SK-N-MC (cell line): Measurements from ENCODE around the gene PRELID3B.
"Not testable (repeated sequence)": the region's sequence is repeated elsewhere in the genome, so short reads cannot be mapped to it uniquely, and the experiment has no call there.

Experiments
- DNase-seq: peaks from one replicate; pipeline ENCODE4 v3.0.0-alpha.2; 2011; ENCODE audit warnings: low read depth, low spot score
- H3K27ac ChIP-seq: fragments of 200-600 bp; sonication (generic); 2 replicates; pipeline ENCODE4 v1.5.1; 2016; ENCODE audit warnings: mixed run types
- H3K36me3 ChIP-seq: fragments of 200-600 bp; sonication (generic); 2 replicates; pipeline ENCODE4 v1.6.1; 2017; ENCODE audit warnings: antibody characterized with exemption, low read length, mixed read lengths; ENCODE audit not compliant: insufficient read depth
- H3K4me3 ChIP-seq: fragments of 200-600 bp; sonication (generic); 2 replicates; pipeline ENCODE4 v1.5.1; 2016
- H3K9ac ChIP-seq: fragments of 200-600 bp; sonication (generic); 2 replicates; pipeline ENCODE4 v1.8.0; 2017; ENCODE audit warnings: mixed run types, mixed read lengths; ENCODE audit not compliant: insufficient read length
- H3K9me3 ChIP-seq: fragments of 200-600 bp; sonication (generic); 2 replicates; pipeline ENCODE4 v1.6.1; 2017; ENCODE audit warnings: low read depth, mild to moderate bottlenecking, antibody characterized with exemption, low read length, moderate library complexity, mixed read lengths
- EZH2 ChIP-seq: fragments of 200-600 bp; sonication (generic); IDR thresholded peaks from one replicate; pipeline ENCODE4 v1.6.1; 2017; ENCODE audit warnings: antibody characterized with exemption
- FOXP2 ChIP-seq: optimal IDR thresholded peaks from 2 replicates; pipeline ENCODE3; 2011; ENCODE audit warnings: mild to moderate bottlenecking, moderate library complexity; ENCODE audit not compliant: insufficient read depth; ENCODE audit errors: extremely low read length, control extremely low read depth
- POLR2AphosphoS5 ChIP-seq: IDR thresholded peaks from 2 replicates; pipeline ENCODE4 v1.6.1; 2012; ENCODE audit warnings: mild to moderate bottlenecking, low read depth, low read length, borderline replicate concordance

The PRELID3B gene

GRCh38 chr20:59013031-59013951, 29.3 kb downstream of the PRELID3B start:
- no peak for DNase-seq
- TF ChIP-seq POLR2AphosphoS5: no peak
- no peak for TF ChIP-seq FOXP2
- no peak for TF ChIP-seq EZH2
- Histone ChIP-seq H3K27ac (no peak overlapping the region), H3K9ac (no peak overlapping the region), H3K9me3 (no peaks in the 10 kb centered on the region), H3K4me3 (no peak overlapping the region), H3K36me3 (no peaks in the 10 kb centered on the region)

- H3K9ac ChIP-seq, H3K9me3 ChIP-seq, H3K4me3 ChIP-seq, DNase-seq, H3K36me3 ChIP-seq, H3K27ac ChIP-seq: not testable (repeated sequence)
Observed at GRCh38 chr20:59011874-59012157, 30.8 kb downstream of the PRELID3B start.

- no peaks in the 10 kb centered on the region for H3K9me3 ChIP-seq
- H3K36me3 ChIP-seq: no peaks in the 10 kb centered on the region
- TF ChIP-seq EZH2: no peak
- TF ChIP-seq POLR2AphosphoS5: no peak
- TF ChIP-seq FOXP2: no peak
- H3K4me3 ChIP-seq: no peak overlapping the region
- H3K9ac ChIP-seq: no peak overlapping the region
- H3K27ac ChIP-seq: no peak overlapping the region
- no peak for DNase-seq
Observed at GRCh38 chr20:59010995-59011873, 31.4 kb downstream of the PRELID3B start.

- Histone ChIP-seq H3K27ac (no peak overlapping the region), H3K36me3 (no peaks in the 10 kb centered on the region), H3K4me3 (no peak overlapping the region), H3K9ac (no peak overlapping the region), H3K9me3 (no peaks in the 10 kb centered on the region)
- DNase-seq: no peak
- no peak for TF ChIP-seq EZH2
- TF ChIP-seq POLR2AphosphoS5: no peak
- TF ChIP-seq FOXP2: no peak
Observed at GRCh38 chr20:59010321-59010994, 32.1 kb downstream of the PRELID3B start.

- no peak for DNase-seq
- no peak overlapping the region for H3K9ac ChIP-seq
- no peaks in the 10 kb centered on the region for H3K36me3 ChIP-seq
- H3K4me3 ChIP-seq: no peak overlapping the region
- H3K27ac ChIP-seq: no peak overlapping the region
- H3K9me3 ChIP-seq: no peaks in the 10 kb centered on the region
- TF ChIP-seq EZH2 (no peak), FOXP2 (no peak), POLR2AphosphoS5 (no peak)
Observed at GRCh38 chr20:59008715-59009336, 33.8 kb downstream of the PRELID3B start.

GRCh38 chr20:59007665-59008511, 34.7 kb downstream of the PRELID3B start:
- no peak for DNase-seq
- H3K9ac ChIP-seq: no peak overlapping the region

GRCh38 chr20:59006864-59007664, 35.5 kb downstream of the PRELID3B start, which contains the start of gene CTSZ:
Gene CTSZ (minus strand): TSS chr20:59007254. CDS start chr20:59007128, 126 bp downstream.
- no peaks in the 10 kb centered on the region for H3K9me3 ChIP-seq

More at GRCh38 chr20:59007665-59008511, 34.7 kb downstream of the PRELID3B start:
- no peak for TF ChIP-seq FOXP2
- Histone ChIP-seq H3K27ac (no peak overlapping the region), H3K4me3 (no peak overlapping the region), H3K36me3 (no peaks in the 10 kb centered on the region), H3K9me3 (no peaks in the 10 kb centered on the region)

More at GRCh38 chr20:59006864-59007664, 35.5 kb downstream of the PRELID3B start, which contains the start of gene CTSZ:
- Histone ChIP-seq H3K36me3 (no peaks in the 10 kb centered on the region), H3K4me3 (no peak within 1 kb of the TSS), H3K9ac (no peak within 1 kb of the TSS), H3K27ac (no peak within 1 kb of the TSS)
- no peak for DNase-seq
- TF ChIP-seq EZH2 (no peak), FOXP2 (no peak), POLR2AphosphoS5 (no peak)
